Measurements from ENCODE around the gene OR10J5. TPM values are rescaled to one million over a fixed set of nuclear protein-coding genes. Genes with fewer than 3 reads are reported as not detected.

OR10J5 gene, protein sequence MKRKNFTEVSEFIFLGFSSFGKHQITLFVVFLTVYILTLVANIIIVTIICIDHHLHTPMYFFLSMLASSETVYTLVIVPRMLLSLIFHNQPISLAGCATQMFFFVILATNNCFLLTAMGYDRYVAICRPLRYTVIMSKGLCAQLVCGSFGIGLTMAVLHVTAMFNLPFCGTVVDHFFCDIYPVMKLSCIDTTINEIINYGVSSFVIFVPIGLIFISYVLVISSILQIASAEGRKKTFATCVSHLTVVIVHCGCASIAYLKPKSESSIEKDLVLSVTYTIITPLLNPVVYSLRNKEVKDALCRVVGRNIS
- total RNA-seq: not detected in 3 replicates

DNA sequence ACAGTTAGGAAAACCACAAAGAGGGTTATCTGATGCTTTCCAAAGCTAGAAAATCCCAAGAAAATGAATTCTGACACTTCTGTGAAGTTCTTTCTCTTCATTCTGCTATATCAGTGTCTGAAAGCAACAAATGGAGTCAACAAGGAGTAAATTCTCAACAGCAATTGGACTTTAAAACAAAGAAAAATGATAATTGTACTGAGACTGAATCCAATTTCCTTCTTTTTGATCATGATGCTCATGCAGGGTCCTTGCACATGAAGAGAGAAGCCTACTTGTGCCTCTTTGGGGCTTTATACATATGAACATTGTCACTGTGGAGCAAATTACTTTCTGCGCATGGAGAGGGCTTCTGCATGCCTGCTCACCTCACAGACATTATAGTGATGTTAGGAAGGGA is at the start of gene OR10J5:
Gene OR10J5, minus strand, starts transcription at position 101 of the 400 bp plus-strand sequence. Its CDS starts 0 bp downstream, at position 101.
- Mint-ChIP-seq H3K36me3 (no peaks in the 10 kb centered on the region), H3K27ac (no peak within 1 kb of the TSS), H3K4me3 (no peak within 1 kb of the TSS), H3K4me1 (no peaks in the 10 kb centered on the region), H3K9me3 (peaks cover 76% of the 10 kb centered on the region), H3K27me3 (ENCODE audit: low read depth) (no peaks in the 10 kb centered on the region)
- TF ChIP-seq, protein P1, sequence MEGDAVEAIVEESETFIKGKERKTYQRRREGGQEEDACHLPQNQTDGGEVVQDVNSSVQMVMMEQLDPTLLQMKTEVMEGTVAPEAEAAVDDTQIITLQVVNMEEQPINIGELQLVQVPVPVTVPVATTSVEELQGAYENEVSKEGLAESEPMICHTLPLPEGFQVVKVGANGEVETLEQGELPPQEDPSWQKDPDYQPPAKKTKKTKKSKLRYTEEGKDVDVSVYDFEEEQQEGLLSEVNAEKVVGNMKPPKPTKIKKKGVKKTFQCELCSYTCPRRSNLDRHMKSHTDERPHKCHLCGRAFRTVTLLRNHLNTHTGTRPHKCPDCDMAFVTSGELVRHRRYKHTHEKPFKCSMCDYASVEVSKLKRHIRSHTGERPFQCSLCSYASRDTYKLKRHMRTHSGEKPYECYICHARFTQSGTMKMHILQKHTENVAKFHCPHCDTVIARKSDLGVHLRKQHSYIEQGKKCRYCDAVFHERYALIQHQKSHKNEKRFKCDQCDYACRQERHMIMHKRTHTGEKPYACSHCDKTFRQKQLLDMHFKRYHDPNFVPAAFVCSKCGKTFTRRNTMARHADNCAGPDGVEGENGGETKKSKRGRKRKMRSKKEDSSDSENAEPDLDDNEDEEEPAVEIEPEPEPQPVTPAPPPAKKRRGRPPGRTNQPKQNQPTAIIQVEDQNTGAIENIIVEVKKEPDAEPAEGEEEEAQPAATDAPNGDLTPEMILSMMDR (IDR thresholded peaks at IDR 0.05; ENCODE audit: unreplicated experiment): no peak
- no peak for DNase-seq (ENCODE audit: low spot score in 2 of 2, unreplicated experiment in 2 of 2)

DNA sequence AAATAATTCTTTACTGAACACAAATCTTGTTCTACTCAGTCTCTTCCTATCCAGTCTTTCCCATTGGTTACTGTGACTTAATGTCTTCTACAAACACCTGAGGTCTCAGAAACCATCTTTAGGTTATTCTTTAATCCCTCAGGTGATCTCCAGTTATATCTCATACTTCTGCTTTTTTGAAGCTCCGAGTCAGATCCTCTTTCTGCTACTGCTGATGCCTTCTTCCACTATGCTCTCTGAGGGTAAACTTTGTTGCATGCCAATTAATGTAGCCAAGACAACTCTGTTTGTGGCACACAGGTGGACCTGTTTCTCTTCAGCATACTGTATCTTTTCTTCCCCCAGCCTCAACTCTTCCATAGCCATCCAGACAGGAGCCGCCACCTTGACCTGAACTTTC is 48.7 kb upstream of the OR10J5 start:
- H3K9me3 Mint-ChIP-seq: peaks cover 74% of the 10 kb centered on the region
- H3K36me3 Mint-ChIP-seq: no peaks in the 10 kb centered on the region
- no peak for DNase-seq (ENCODE audit: low spot score in 2 of 2, unreplicated experiment in 2 of 2)
- H3K4me1 Mint-ChIP-seq: no peaks in the 10 kb centered on the region
- no peaks in the 10 kb centered on the region for H3K27me3 Mint-ChIP-seq (ENCODE audit: low read depth)
- H3K4me3 Mint-ChIP-seq: no peak overlapping the region
- TF ChIP-seq, protein P1 (IDR thresholded peaks at IDR 0.05; ENCODE audit: unreplicated experiment): no peak
- H3K27ac Mint-ChIP-seq: no peak overlapping the region

DNA sequence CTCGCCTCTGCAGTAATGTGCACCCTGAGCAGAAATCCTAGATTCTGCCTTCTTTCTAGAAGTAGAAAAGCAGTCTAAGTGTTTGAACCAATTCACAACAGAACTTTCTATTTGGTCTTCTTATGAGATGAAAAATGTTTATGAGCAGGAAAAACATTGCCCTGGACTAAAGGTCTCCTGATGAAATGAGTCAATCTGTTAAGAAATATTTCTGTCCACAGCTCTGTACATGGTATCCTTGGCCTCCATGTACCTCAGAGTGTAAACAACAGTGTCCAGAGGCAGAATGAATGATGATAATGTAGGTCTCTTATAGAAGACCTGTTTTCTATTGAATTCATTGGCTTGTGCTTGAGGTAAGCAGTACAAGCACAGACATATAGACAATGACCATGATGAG is 45.6 kb upstream of the OR10J5 start:
- H3K36me3 Mint-ChIP-seq: no peaks in the 10 kb centered on the region
- DNase-seq (ENCODE audit: low spot score in 2 of 2, unreplicated experiment in 2 of 2): no peak
- TF ChIP-seq, protein P1 (IDR thresholded peaks at IDR 0.05; ENCODE audit: unreplicated experiment): no peak
- no peak overlapping the region for H3K4me3 Mint-ChIP-seq
- H3K9me3 Mint-ChIP-seq: peaks cover 67% of the 10 kb centered on the region
- H3K27ac Mint-ChIP-seq: no peak overlapping the region
- H3K27me3 Mint-ChIP-seq (ENCODE audit: low read depth): no peaks in the 10 kb centered on the region
- no peaks in the 10 kb centered on the region for H3K4me1 Mint-ChIP-seq

DNA sequence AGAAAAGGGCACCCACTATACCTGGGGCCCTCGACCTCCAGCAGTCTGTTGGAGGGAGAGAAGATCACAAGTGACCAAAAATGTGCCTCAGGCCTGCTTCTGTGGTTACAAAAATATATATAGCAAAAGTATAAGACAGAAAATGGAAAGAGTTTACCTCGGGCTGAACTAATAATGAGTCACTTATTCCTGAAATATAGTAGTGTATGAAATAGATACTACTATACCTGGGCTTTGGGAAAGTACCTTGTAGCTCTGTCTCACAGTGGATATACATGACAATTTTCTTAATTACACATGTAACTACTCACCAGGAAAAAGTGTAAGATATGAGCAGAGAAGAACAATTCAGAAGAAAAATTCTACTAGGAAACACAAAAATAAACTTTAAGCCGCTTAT is 44.5 kb upstream of the OR10J5 start:
- Mint-ChIP-seq H3K4me3 (no peak overlapping the region), H3K36me3 (no peaks in the 10 kb centered on the region), H3K4me1 (no peaks in the 10 kb centered on the region), H3K27ac (no peak overlapping the region), H3K9me3 (peaks cover 64% of the 10 kb centered on the region), H3K27me3 (ENCODE audit: low read depth) (no peaks in the 10 kb centered on the region)
- no peak for DNase-seq (ENCODE audit: low spot score in 2 of 2, unreplicated experiment in 2 of 2)
- TF ChIP-seq, protein P1 (IDR thresholded peaks at IDR 0.05; ENCODE audit: unreplicated experiment): no peak

DNA sequence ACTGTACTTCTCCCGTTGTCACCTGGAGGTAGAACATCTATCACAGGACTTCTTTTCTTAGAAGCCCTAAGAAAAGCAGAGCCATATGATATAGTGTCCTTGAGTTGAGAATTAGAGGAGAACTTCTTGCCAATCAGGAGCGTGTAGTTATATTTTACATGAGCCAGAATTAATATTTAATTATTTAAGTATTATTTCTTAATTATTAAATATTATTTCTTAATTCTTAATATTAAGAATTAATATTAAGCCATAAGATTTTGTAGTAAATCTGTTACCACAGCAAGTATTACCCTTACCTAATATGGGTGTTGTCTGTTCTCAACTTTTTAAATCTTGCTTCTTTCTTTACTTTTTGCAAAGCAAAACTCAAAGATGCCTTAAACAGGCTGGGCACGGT is 41.6 kb upstream of the OR10J5 start:
- Mint-ChIP-seq H3K9me3 (peaks cover 55% of the 10 kb centered on the region), H3K4me1 (no peaks in the 10 kb centered on the region), H3K36me3 (no peaks in the 10 kb centered on the region), H3K4me3 (no peak overlapping the region), H3K27ac (no peak overlapping the region), H3K27me3 (ENCODE audit: low read depth) (no peaks in the 10 kb centered on the region)
- DNase-seq (ENCODE audit: low spot score in 2 of 2, unreplicated experiment in 2 of 2): no peak
- TF ChIP-seq, protein P1 (IDR thresholded peaks at IDR 0.05; ENCODE audit: unreplicated experiment): no peak
